Aortic smooth muscle cell (primary cell): ENCODE measurements around the gene ADRA2B. TPM values are rescaled to one million over a fixed set of nuclear protein-coding genes. Genes with fewer than 3 reads are reported as not detected.

ENCODE experiments used
- total RNA-seq: library from RNA; depleted of rRNA; stranded (reverse); fragments of >200 nt; gene quantifications from 2 replicates; pipeline ENCODE4 v1.2.3, GENCODE V29; 2014

The ADRA2B gene
- not detected in 2 replicates for total RNA-seq

GRCh38 chr2:96116424-96116878 lies at the start of gene ADRA2B:
ADRA2B (minus strand) TSS chr2:96116571; CDS start chr2:96116149, 422 bp downstream.

DNA sequence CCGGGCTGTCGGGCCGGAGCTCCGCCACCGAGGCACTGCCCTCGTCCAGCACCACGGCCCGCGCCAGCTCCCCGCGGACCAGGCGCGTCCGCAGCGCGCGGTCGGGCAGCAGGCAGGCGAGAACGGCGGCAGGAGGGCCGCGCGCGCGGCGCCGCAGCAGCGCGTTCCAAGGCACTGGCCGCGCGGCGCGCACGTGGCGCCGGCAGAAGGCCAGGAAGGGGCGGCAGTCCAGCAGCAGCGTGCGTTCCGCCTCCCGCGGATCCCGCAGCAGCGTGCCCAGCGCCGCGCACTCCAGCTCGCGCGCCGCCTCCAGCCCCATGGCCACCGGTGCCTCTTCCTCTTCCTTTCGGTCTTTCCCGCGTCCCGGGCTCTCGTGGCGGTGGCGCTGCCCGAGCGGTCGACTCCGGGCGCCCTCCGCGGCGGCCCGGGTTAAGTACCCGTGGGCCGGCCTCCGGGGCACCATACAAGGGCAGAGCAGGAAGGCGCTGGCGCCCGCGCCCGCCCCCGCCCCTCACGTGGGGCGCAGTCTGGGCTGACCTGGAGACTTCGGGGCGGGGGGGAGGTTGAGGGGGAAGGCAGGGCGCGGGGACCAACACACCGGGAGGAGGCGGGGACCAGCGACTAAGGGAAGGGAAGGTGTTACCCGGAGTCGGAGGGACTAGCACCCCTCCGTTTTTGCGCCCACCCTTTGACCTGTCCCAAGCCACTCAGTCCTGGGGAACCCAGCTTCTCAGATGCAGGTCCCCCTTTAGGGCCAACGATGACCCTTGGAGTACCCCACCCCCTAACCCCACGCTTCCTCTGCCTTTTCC lies 28.9 kb upstream of the ADRA2B start, which contains the start of gene DUSP2:
Gene DUSP2, minus strand, starts transcription at position 405 of the 812 bp plus-strand sequence. Its CDS starts 86 bp downstream, at position 319.

GRCh38 chr2:96138179-96139145 lies 22.1 kb upstream of the ADRA2B start, which contains the start of gene ASTL:
ASTL (minus strand) TSS chr2:96138502; CDS start chr2:96138436, 66 bp downstream.

Other genes with a start within 250 kb of the ADRA2B start
- gene ANKRD36C, start 124.7 kb downstream of the ADRA2B start, total RNA-seq, result 22.2 and 24.5 TPM in 2 replicates
- 4.5 and 5.8 TPM in 2 replicates for gene GPAT2, start 81.7 kb downstream of the ADRA2B start, total RNA-seq
- gene ASTL, start 21.9 kb upstream of the ADRA2B start, total RNA-seq, result not detected in 2 replicates
- gene DUSP2, start 28.9 kb upstream of the ADRA2B start, total RNA-seq, result 0.50 and 0.66 TPM in 2 replicates
- gene STARD7, start 92.3 kb upstream of the ADRA2B start, total RNA-seq, result 120 and 138 TPM in 2 replicates
- gene TMEM127, start 149.4 kb upstream of the ADRA2B start, total RNA-seq, result 23.8 and 28.8 TPM in 2 replicates
- gene CIAO1, start 149.7 kb upstream of the ADRA2B start, total RNA-seq, result 60.1 and 68.6 TPM in 2 replicates
- 43.1 and 47.7 TPM in 2 replicates for gene SNRNP200, start 189.0 kb upstream of the ADRA2B start, total RNA-seq
- gene ITPRIPL1, start 208.7 kb upstream of the ADRA2B start, total RNA-seq, result 0.26 and 0.75 TPM in 2 replicates
- gene NCAPH, start 219.2 kb upstream of the ADRA2B start, total RNA-seq, result 9.8 and 17.0 TPM in 2 replicates